K562 (cell line): Measurements from ENCODE around the gene C17orf50.
A peak's percentile ranks its signal among the peaks of the same experiment; 100 is the strongest.

Source experiments
- NRF1 ChIP-seq, 2 experiments: fragments of 450-650 bp; IDR thresholded peaks in 1 of 2; conservative IDR thresholded peaks in 1 of 2; 2 replicates each; pipeline ENCODE4 v1.6.1; 2014; ENCODE audit warnings: mild to moderate bottlenecking in 2 of 2
- TF ChIP-seq, protein P1 (sequence below): sonication (generic); formaldehyde crosslinking; IDR thresholded peaks from 2 replicates; pipeline ENCODE4 v1.8.1; 2023; ENCODE audit warnings: mild to moderate bottlenecking, missing genetic modification reagents

DNA sequence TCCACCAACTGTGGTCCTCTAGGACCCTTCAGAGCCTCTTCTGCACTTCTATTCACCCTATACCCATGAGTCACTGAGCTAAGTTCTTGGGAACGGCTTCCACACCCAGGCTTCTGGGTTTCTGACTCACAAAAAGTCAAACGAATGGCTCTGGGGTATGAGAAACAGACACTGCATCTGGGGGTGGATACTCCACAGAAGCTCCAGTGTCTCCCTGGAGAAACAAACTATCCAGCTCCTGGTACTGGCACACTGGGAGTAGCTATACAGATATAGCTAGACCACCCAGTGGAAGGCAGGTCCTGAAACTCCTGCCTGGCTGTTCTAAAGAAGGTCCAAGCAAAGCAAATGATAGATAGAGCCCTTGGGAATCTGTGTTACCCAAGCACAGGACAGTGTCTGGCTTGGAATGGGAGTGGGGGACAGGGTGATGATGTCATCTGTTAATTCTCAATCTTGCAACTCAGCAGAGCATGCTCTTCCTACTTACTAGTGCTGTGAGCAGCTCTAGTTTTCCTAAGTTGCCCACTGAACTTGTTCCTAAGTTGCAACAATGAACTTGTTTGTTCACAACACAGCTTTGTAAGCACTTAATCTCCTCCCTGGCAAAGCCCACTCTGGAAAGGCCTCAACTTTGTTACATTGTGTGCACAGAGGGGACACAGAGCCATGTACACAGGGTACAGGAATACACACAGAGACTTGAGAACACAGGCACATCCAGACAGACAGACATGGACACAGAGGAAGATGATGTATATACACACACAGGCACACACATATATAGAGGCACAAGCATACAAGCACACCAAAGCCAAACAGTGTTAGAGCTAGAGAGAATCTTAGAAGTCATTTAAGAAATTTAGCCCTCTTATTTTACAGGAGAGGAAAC, 28.0 kb downstream of the C17orf50 start:
- 0 out of 4 replicates have a peak, but pooled peaks of 1 of the 2 experiments have one; percentile 18 for TF ChIP-seq NRF1 (conservative IDR thresholded peaks at IDR 0.05 in 1 of 2, IDR thresholded peaks at IDR 0.05 in 1 of 2)
- TF ChIP-seq, protein P1, sequence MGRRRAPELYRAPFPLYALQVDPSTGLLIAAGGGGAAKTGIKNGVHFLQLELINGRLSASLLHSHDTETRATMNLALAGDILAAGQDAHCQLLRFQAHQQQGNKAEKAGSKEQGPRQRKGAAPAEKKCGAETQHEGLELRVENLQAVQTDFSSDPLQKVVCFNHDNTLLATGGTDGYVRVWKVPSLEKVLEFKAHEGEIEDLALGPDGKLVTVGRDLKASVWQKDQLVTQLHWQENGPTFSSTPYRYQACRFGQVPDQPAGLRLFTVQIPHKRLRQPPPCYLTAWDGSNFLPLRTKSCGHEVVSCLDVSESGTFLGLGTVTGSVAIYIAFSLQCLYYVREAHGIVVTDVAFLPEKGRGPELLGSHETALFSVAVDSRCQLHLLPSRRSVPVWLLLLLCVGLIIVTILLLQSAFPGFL (CRISPR knock-in tag): no peak
